Natural killer cell (primary cell): ENCODE data around the gene SMCHD1. TPM values are rescaled to one million over a fixed set of nuclear protein-coding genes. Genes with fewer than 3 reads are reported as not detected.

ENCODE experiments used
- ATAC-seq, 3 donors: fragments of 150-1000 bp in 2 of 3; fragments of 200-7000 bp in 1 of 3; cut with Tn5 transposase; 1 replicate in 1 of 3; 2 replicates in 2 of 3; pipeline ENCODE4 v1.10.0; 2021; ENCODE audit warnings: mild to moderate bottlenecking in 2 of 3, moderate library complexity in 2 of 3
- DNase-seq, 2 donors: peaks; one replicate each; pipeline versions ENCODE4 v3.0.0 to v3.0.0-alpha.2; 2013 to 2021; ENCODE audit warnings: mixed read lengths in 1 of 2
- H3K27ac ChIP-seq: one replicate; pipeline ENCODE4 v1.5.1; 2013; ENCODE audit warnings: mild to moderate bottlenecking, low read length
- H3K27me3 ChIP-seq: one replicate; pipeline ENCODE4 v1.6.1; 2013; ENCODE audit warnings: low read length; ENCODE audit not compliant: control insufficient read depth, insufficient read depth
- H3K36me3 ChIP-seq: one replicate; pipeline ENCODE4 v1.6.1; 2013; ENCODE audit warnings: low read length; ENCODE audit not compliant: control insufficient read depth, insufficient read depth
- H3K4me1 ChIP-seq: one replicate; pipeline ENCODE4 v1.6.1; 2013; ENCODE audit warnings: low read length; ENCODE audit not compliant: control insufficient read depth, insufficient read depth
- H3K4me3 ChIP-seq: one replicate; pipeline ENCODE4 v1.5.1; 2013; ENCODE audit warnings: low read length
- H3K9me3 ChIP-seq: one replicate; pipeline ENCODE4 v1.6.1; 2013; ENCODE audit warnings: low read length; ENCODE audit not compliant: control insufficient read depth, insufficient read depth
- H3K27ac Mint-ChIP-seq, 2 donors: one replicate each; pipeline ENCODE4 v1.8.0; 2022; ENCODE audit warnings: mild to moderate bottlenecking in 2 of 2, mixed read lengths in 2 of 2, moderate library complexity in 1 of 2
- H3K27me3 Mint-ChIP-seq, 2 donors: one replicate each; pipeline ENCODE4 v1.8.0; 2022; ENCODE audit warnings: low read depth in 2 of 2, mixed read lengths in 2 of 2
- H3K36me3 Mint-ChIP-seq: one replicate; pipeline ENCODE4 v1.8.0; 2022; ENCODE audit warnings: mixed read lengths
- H3K4me1 Mint-ChIP-seq, 2 donors: one replicate each; pipeline ENCODE4 v1.8.0; 2022; ENCODE audit warnings: mixed read lengths in 2 of 2
- H3K4me3 Mint-ChIP-seq: one replicate; pipeline ENCODE4 v1.8.0; 2022; ENCODE audit warnings: mild to moderate bottlenecking, moderate library complexity, mixed read lengths
- H3K9me3 Mint-ChIP-seq, 2 donors: one replicate each; pipeline ENCODE4 v1.8.0; 2022; ENCODE audit warnings: mixed read lengths in 2 of 2
- CTCF ChIP-seq: fragments of 200-600 bp; IDR thresholded peaks from one replicate; pipeline ENCODE4 v1.8.0; 2022; ENCODE audit warnings: antibody characterized with exemption
- WGBS: methylation state at CpG from one replicate; pipeline ENCODE4 v1.1.7; 2013; ENCODE audit warnings: missing lambda C conversion rate; ENCODE audit not compliant: insufficient coverage; 5-methylcytosine and 5-hydroxymethylcytosine counted together
- intact Hi-C: fragments of 100-400 bp; cut with micrococcal nuclease; formaldehyde crosslinking; loops from one replicate; pipeline ENCODE4 v1.14.2; 2022
- total RNA-seq, 4 donors: library from RNA; stranded (reverse); fragments of 120-200 nt in 1 of 4; gene quantifications; one replicate each; pipeline versions ENCODE4 v1.2.3 to v1.2.4, GENCODE V29; 2013 to 2022

Gene SMCHD1
- total RNA-seq, 3 donors from 2014 or later (not counting 1 experiment from before 2014, with no cell fraction given): 200 to 240 (median 203) TPM

DNA sequence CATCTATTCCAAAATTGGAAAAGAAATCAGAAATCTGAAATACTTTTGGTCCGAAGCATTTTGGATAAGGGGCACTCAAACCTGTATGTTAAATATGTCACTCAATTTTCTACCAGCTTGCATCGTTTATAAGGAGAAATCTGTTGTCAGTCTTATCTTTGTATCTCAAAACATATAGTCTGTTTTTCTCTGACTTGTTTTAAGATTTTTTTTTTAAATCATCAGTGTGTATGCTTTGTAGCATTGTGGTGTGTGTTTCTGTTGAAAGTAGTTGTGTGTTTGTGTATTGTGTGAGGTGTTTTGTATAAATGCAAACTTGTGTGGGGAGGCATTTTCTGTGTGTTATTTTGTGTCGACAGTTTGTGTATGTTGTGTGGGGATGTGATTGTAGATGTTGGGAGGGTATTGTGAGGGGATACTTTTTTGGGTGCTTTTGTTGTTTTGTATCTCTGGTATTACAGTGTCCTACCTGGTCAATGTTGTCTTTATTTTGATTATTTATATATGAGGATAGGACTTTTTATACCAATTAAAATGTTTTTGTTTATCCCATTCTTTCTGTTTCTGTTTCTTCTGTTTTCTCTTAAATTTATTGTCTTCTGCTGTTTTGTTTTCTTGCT is 30.9 kb downstream of the SMCHD1 start:
- H3K27ac ChIP-seq: no peak overlapping the region
- ATAC-seq: no peak

DNA sequence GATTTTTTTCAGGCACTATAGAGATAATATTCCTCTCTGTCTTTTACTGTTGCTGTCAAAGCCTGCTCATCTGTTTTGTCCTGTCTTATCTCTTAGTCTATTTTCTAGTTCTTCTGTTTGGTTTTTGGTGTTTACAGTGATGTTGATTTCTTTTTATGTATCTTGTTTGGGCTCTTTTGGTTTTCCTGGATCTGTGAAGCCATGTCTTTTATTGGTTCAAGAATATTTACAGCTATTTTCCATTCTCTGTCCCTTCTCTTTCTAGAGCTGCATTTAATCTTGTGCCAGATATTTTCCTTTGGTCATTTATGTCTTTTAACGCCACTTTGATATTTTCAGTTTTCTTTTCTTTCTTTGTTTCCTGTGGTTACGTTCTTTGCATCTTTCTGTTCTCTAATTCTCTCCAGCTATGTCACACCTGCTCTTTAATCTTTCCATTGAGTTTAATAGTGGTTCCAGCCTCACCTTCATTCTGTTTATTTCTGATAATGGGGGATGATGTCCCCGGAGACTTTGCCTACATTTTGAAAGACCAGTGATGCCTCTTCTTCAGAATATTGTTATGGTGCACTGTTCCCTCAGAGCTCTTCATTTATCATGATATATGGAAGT is 32.0 kb downstream of the SMCHD1 start:
- peaks cover 35% of the 10 kb centered on the region for H3K36me3 Mint-ChIP-seq
- H3K27me3 ChIP-seq: no peaks in the 10 kb centered on the region
- no peaks in the 10 kb centered on the region for H3K27me3 Mint-ChIP-seq
- no peak for TF ChIP-seq CTCF
- no peaks in the 10 kb centered on the region for H3K4me1 ChIP-seq
- ATAC-seq (no peak), DNase-seq (no peak)
- H3K9me3 ChIP-seq: no peaks in the 10 kb centered on the region
- peak overlapping the region; percentile 60 to 76 for H3K27ac Mint-ChIP-seq
- 24% methylated on average over 2 of the region's 3 CpGs for WGBS
- intact Hi-C loops: no loop called here
- H3K9me3 Mint-ChIP-seq: peaks cover 2 to 14% of the 10 kb centered on the region in 2 donors
- peak overlapping the region; percentile 20 for H3K27ac ChIP-seq
- H3K4me3 ChIP-seq: no peak overlapping the region
- peak overlapping the region; percentile 26 for H3K4me3 Mint-ChIP-seq
- H3K36me3 ChIP-seq: peaks cover 60% of the 10 kb centered on the region
- H3K4me1 Mint-ChIP-seq: peaks cover 48 to 60% of the 10 kb centered on the region in 2 donors

More for the DNA sequence above, 30.9 kb downstream of the SMCHD1 start:
- Histone ChIP-seq H3K4me3 (no peak overlapping the region), H3K27me3 (no peaks in the 10 kb centered on the region), H3K9me3 (no peaks in the 10 kb centered on the region), H3K4me1 (no peaks in the 10 kb centered on the region), H3K36me3 (peaks cover 57% of the 10 kb centered on the region)
- DNase-seq: no peak
- WGBS: 100% methylated on average over 1 of the region's 3 CpGs
- Mint-ChIP-seq H3K36me3 (peaks cover 31% of the 10 kb centered on the region), H3K4me1 (peaks cover 50 to 63% of the 10 kb centered on the region in 2 donors), H3K4me3 (no peak overlapping the region), H3K27ac (peak overlapping the region; percentile 60 to 76), H3K27me3 (no peaks in the 10 kb centered on the region), H3K9me3 (peaks cover 2 to 14% of the 10 kb centered on the region in 2 donors)
- TF ChIP-seq CTCF: no peak
- intact Hi-C loops: no loop called here

GRCh38 chr18:2692508-2692907 is 37.0 kb downstream of the SMCHD1 start:
- Histone ChIP-seq H3K27me3 (no peaks in the 10 kb centered on the region), H3K4me3 (no peak overlapping the region), H3K27ac (no peak overlapping the region), H3K4me1 (no peaks in the 10 kb centered on the region), H3K9me3 (no peaks in the 10 kb centered on the region), H3K36me3 (peaks cover 78% of the 10 kb centered on the region)
- intact Hi-C loops: loop anchor here (5.0 kb wide), 1 partner anchor 35 kb away; the partner anchor contains the start of gene SMCHD1
- Mint-ChIP-seq H3K27ac (peak overlapping the region in 1 of 2 donors; percentile 0), H3K27me3 (no peaks in the 10 kb centered on the region), H3K4me1 (peaks cover 16 to 19% of the 10 kb centered on the region in 2 donors), H3K9me3 (peaks cover 0 to 3% of the 10 kb centered on the region in 2 donors), H3K4me3 (no peak overlapping the region), H3K36me3 (peaks cover 14% of the 10 kb centered on the region)
- WGBS: 98% methylated on average over 3 of the region's 3 CpGs
- ATAC-seq (no peak), DNase-seq (no peak)
- TF ChIP-seq CTCF: no peak
